ENCODE measurements around the gene ATXN10.

Gene ATXN10

GRCh38 chr22:45642986-45643385 lies 28.6 kb upstream of the ATXN10 start:
- no peak overlapping the region for H3K27ac ChIP-seq (replicated peaks)
- TF ChIP-seq SPI1 (IDR thresholded peaks at IDR 0.05; ENCODE audit: borderline replicate concordance, low read depth) (no peak), REST (IDR thresholded peaks at IDR 0.05; ENCODE audit: insufficient replicate concordance, low read depth) (no peak), CTCF (IDR thresholded peaks at IDR 0.05; ENCODE audit: insufficient read depth, low read length) (no peak), POLR2AphosphoS5 (IDR thresholded peaks at IDR 0.05; ENCODE audit: low read depth) (no peak), GABPA (IDR thresholded peaks at IDR 0.05; ENCODE audit: low read depth) (no peak)
- H3K4me3 ChIP-seq (replicated peaks; ENCODE audit: insufficient read depth, low read length), result no peak overlapping the region

GRCh38 chr22:45644714-45645113 lies 26.9 kb upstream of the ATXN10 start:
- no peaks in the 10 kb centered on the region for H3K27me3 ChIP-seq (ENCODE audit: insufficient read depth, poor library complexity, severe bottlenecking)
- TF ChIP-seq REST (IDR thresholded peaks at IDR 0.05; ENCODE audit: insufficient replicate concordance, low read depth) (no peak), CTCF (IDR thresholded peaks at IDR 0.05; ENCODE audit: insufficient read depth, low read length) (no peak), SPI1 (IDR thresholded peaks at IDR 0.05; ENCODE audit: borderline replicate concordance, low read depth) (no peak), POLR2AphosphoS5 (IDR thresholded peaks at IDR 0.05; ENCODE audit: low read depth) (no peak), GABPA (IDR thresholded peaks at IDR 0.05; ENCODE audit: low read depth) (no peak)

More at GRCh38 chr22:45642986-45643385, 28.6 kb upstream of the ATXN10 start:
- no peak for DNase-seq (ENCODE audit: low read depth in 1 of 2, low spot score in 1 of 2)
- no peaks in the 10 kb centered on the region for H3K27me3 ChIP-seq (ENCODE audit: insufficient read depth, poor library complexity, severe bottlenecking)

GRCh38 chr22:45645150-45645525 lies 26.5 kb upstream of the ATXN10 start:
- no peaks in the 10 kb centered on the region for H3K27me3 ChIP-seq (ENCODE audit: insufficient read depth, poor library complexity, severe bottlenecking)
- H3K4me3 ChIP-seq (replicated peaks; ENCODE audit: insufficient read depth, low read length), result peak overlapping the region; percentile 10; the same call in 1 of the 2 replicates
- H3K27ac ChIP-seq (replicated peaks), result peak overlapping the region; percentile 52
- no peak for TF ChIP-seq GABPA (IDR thresholded peaks at IDR 0.05; ENCODE audit: low read depth)
- TF ChIP-seq POLR2AphosphoS5 (IDR thresholded peaks at IDR 0.05; ENCODE audit: low read depth), result no peak
- TF ChIP-seq REST (IDR thresholded peaks at IDR 0.05; ENCODE audit: insufficient replicate concordance, low read depth), result no peak
- TF ChIP-seq SPI1 (IDR thresholded peaks at IDR 0.05; ENCODE audit: borderline replicate concordance, low read depth), result no peak
- TF ChIP-seq CTCF (IDR thresholded peaks at IDR 0.05; ENCODE audit: insufficient read depth, low read length), result no peak
- DNase-seq (ENCODE audit: low read depth in 1 of 2, low spot score in 1 of 2), result peak in 1 of 2 experiments; percentile 5

More at GRCh38 chr22:45644714-45645113, 26.9 kb upstream of the ATXN10 start:
- no peak overlapping the region for H3K4me3 ChIP-seq (replicated peaks; ENCODE audit: insufficient read depth, low read length)
- DNase-seq (ENCODE audit: low read depth in 1 of 2, low spot score in 1 of 2), result no peak
- no peak overlapping the region for H3K27ac ChIP-seq (replicated peaks)

Data from HL-60 (cell line).